GM18511 (cell line): Measurements from ENCODE around the gene ATF6B.

Experiments
- ATAC-seq: cut with Tn5 transposase; IDR thresholded peaks from one replicate; pipeline ENCODE4 v1.9.1; 2021; ENCODE audit warnings: mild to moderate bottlenecking, moderate library complexity; ENCODE audit not compliant: unreplicated experiment

The ATF6B gene

DNA sequence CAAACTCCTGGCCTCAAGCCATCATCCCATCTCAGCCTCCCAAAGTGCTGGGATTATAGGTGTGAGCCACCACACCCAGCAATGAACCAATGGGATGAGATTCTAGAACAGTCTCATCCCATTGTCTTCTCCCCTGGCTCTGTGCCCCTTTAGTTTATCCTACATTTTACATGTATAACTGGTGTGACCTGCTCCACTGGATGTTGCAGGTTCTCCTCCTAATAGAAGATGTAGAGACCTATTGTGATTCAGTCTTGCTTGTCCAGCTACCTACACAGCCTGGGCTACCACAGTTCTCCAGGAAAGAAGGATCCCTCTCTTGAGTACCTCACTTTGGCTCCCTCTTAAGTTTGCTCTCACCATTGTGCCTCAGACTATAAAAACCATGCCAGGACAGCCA is 4.1 kb upstream of the ATF6B start:
- no peak for ATAC-seq

DNA sequence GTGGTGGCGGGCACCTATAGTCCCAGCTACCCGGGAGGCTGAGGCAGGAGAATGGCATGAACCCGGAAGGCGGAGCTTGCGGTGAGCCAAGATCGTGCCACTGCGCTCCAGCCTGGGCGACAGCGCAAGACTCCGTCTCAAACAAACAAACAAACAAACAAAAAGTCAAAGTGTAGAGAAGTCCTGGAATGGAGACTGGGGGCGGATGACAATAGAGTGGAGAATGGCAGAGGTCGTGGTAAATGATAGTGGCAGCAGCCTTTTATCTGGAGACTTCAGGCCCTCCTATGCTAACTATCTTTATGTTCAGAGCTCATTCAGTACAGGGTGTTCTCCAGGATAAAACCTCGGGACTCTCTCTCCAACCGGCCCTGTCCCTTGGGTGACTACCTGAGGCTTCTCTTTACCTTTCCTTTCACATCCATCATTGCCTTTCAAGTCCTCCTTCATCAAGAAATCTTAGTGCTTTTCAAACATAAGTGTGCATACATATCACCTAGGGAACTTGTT is 3.4 kb upstream of the ATF6B start:
- no peak for ATAC-seq

DNA sequence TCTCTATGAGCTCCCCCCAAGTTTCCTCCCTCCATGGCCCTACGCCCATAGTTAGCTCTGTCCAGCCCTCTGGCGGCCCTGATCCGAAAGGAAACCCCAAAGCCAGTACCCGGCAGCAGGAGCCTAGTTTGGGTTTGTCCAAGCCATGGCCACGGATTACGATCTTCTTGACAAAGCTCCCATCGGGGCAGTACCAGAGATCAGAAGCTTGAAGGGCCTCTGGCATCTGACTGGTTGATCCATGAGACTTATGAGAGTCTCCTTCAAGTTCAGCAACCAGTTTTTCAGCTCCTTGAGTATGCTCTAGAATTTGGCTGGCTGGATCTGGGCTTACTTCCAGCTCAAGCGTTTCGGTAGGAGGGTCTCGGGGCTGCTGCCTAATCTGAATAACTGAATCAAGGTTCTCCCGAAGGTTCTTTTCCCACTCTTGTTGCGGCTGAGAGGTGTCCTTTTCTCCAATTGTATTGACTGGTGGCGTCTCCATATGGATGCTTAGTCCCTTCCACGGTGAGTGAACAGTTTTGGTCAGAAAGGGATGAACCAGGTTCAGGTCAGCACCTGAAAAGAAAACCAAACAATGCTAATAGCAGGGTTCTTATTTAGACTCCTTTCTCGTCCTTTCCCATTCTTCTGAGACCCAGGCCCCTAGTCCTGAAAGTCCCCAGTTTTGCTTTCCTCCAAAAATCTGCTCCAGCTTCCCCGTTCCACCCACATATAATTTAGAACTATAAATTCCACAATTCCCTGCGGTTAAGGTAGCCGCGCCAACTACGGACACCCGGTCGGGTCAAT is 1.4 kb upstream of the ATF6B start:
- no peak for ATAC-seq

DNA sequence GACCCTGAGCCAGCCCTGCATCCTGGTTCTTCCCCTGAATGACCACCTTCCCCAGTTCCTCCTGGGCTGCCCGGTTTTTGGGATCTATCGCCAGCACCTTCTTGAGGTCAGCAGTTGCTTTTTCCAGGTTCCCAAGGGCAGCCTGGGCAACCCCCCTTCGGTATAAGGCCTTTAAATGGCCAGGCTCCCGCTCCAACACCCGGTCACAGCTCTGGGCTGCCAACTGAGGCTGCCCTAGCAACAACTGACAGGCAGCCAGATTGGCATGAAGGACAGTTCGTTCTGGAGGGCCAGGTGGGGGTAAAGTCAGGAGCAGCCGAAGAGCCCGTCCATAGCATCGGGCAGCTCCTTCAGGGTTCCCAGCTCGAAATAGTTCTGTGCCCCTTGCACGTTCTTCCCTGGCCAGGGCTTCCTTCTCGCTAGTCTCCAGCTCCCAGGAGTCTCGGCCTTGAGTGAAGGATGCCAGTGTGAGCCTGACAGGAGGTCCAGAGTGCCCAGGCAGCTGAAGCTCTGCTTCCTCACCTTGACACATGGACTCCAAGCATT is 778 bp upstream of the ATF6B start:
- ATAC-seq: no peak

DNA sequence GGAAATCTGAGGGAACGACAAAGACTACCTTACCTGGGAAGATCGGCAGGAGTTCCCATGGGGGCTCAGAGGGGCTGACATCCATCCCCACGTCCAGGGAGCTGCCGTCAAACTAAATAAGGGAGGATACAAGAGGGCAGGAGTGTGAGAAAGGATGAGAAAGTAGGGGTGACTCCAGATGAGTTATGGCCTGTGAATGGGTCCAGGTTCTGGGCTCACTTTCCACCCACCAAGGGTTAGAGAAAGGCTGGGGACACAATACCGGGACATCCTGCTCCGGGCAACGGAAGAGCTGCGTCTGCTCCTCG is 683 bp downstream of the ATF6B start:
- ATAC-seq: no peak

DNA sequence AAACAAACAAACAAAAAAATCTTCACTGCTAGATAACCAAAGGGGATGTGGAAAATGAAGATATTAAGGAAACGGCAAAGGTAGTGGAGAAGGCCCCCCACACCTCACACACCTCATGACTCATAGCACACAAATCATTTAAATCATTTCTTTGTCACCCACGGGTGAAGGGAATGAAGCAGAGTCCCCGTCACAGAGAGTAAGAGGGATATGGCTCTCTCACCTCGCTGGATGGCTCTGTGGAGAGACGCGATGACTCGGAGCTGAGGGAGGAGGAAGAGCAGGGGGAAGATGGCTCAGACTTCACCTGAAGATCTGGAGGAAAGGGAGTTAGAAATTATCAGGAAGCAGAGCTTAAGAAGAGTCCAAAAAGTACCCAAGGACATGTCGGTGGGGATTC is 1.2 kb downstream of the ATF6B start:
- ATAC-seq: no peak

DNA sequence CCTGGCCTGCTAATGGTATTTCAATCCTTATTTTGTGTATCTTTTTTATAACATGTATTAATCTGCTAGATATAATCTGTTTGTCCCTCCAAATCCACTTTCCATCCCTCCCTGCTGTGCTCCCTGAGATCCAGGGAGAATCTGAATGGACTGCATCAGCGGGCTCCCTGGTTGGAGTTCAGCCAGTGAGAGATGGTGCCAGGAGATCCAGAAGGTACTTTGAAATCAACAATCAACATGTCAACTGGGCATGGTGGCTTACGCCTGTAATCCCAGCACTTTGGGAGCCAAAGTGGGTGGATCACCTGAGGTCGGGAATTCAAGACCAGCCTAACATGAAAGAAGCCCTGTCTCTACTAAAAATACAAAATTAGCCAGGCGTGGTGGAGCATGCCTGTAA is 4.4 kb downstream of the ATF6B start:
- no peak for ATAC-seq

DNA sequence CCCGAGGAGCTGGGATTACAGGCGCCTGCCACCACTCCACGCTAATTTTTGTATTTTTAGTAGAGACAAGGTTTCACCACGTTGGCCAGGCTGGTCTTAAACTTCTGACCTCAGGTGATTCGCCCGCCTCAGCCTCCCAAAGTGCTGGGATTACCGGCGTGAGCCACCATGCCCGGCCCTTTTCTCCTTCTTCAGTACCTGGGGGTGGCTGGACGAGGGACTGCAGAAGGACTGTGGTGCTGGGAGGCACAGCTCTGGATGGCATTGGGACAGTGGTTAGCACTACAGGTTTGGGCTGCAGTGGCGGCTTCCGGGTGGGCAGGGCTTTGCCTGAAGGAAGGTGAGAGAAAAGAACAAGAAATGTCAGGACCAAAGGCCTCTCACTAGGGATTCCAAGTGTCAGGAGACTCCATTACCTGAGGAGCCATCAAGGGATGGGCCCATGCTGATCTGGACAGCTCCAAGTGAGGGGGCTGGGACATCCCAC is 7.4 kb downstream of the ATF6B start:
- no peak for ATAC-seq

DNA sequence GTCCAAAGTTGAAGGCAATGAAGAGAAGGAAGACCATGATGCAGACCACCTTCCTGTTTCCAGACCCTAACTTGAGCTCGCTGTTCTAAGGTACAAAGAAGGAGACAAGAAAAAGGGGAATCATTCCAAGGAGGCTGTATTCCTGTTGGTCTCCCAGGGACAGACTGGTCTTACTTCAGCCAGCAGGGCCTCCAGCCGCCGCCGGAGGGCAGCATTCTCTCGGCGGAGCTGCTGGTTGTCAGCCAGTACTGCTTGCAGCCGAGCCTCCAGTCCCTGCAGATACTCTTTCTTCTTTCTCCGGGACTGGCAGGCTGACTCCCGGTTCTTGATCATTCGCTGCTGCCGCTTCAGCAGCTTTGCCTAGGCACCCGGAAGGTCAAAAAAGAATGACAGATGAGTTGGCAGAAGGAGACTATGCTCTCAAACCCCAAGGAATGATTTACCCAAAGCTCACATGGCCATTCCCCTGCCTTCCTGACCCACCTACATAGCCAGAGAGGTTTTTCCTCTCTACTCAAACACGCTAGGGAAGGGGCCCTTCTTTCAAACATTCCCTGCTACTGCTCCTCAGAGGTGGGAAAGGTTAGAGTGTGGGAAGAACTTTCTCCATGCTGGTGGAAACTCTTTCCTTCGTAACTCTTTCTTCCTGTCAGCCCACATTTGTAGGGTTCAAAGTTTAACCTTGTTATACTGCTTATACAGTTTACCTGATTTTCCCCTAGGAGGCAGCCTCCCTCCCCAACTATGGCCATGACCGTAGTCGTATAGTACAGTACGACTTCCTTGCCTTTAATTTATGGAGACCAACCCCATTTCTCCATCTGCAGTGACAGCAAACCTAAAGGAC is 9.0 kb downstream of the ATF6B start:
- ATAC-seq: no peak

DNA sequence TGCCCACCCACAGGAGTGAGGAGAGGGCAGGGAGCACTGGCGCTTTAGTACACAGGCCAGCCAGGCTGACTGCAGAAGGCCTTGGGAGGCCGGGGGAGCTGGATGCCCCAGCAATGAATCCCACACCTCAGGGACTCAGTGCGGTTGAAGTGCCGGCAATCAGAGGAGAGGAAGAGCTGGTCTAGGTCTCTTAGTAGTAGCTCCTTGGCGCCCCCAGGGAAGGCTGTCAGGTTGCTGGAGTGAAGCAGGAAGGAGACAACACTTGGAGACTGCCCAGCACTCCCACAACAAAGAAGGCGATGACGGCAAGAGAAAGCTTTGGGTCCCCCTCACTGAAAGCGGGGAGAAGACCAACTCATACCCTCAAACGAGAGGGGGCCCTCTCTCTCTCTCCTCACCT is 10.6 kb downstream of the ATF6B start:
- ATAC-seq: no peak

DNA sequence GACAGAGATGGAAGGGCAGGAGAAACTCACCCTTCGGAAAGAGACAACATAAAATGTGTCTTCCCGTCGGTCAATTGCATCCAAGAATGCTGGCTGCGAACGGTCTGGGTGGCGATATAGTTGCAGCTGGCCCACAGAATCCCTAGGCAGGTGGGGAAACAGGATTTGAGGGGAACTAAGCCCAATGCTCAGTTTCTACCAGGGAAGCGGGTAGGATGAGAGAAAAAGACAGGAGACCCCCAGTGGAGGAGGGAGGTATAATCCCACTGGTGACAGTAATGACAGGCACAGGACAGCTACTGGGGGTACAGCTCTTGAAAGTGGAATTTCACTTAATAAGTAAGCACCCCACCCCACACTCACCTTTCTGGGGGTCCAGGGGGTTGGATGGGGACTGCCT is 11.4 kb downstream of the ATF6B start:
- ATAC-seq: no peak

DNA sequence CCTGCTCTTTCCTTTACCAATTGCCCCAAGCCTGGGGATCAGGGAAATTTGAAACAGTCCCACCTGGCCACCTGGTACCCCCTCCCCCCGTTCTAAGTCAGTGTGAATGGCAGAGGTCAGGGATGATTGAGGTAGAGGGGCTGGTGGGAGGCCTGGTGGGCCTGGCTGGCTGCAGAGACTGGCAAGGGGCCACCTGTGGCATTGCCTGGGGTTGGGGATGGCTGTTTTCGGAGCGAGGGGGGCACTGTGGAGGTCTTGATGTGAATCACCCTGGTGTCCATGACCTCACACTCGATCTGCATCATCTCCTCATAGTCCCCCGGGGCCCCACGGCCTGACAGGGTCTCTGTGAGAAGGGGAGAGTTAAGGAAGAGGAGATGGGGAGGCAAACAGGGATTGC is 12.4 kb downstream of the ATF6B start:
- ATAC-seq: no peak

DNA sequence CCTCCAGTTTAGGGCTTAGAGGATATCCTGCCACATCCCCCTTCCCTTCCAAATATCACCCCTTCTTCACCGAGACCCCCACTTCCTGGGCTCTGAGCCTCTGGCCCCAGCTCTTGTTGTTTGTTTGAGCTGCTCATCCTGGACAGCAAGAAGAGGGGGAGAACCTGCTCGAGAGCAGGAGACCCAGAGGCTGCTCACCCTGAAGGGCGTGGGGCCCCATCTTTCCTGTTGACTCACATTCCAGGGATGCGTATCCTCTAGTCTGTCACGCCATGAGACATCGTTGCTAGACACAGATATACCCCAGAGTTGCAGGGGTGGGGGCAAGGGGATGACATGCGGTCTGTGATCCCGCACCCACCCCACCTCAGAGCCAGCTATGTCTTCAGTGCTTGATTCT is 13.2 kb downstream of the ATF6B start:
- ATAC-seq: no peak

DNA sequence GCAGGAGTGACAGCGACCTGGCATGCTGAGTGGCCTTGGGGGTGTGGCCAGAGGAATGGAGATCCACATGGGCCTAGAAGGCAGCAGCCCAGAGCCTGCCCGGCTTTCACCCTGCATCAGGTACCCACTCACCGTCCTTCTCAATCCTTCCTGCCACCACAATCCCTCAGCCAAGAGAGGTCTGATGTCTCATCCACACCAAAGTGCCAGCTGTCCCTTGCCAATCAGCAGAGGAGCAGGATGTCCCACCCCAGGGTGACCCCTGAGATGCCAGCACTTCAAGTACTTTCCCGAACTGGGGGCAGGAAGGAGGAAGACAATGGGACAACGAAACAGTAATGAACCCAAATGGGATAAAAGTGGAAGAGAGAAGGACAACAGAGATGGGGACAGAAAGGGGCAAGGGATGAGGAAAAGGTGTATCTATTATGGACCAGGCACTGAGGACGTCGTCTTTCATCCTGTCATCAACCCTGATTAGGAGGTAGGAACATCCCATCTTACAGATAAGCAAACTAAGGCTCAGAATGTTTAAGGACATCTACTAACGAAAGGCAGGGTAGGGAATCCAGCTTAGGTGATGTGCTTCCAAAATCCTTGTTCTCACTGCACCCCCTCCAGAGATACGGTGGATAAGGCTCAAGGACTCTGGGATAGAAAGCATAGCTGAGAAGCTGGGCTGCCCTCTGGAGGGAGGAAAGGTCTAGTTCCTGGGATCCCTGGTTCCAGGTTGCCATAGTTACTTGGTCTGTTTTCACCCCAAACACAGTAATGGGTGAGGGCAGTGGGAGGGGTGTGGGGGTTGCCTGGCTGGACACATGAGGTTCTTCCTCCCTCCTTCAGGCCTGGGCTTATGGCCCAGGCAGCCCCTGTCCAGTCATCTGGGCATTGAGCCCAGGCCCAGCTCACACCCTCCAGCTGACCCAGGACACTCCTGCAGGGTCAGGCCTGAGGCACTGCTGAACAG is 14.4 kb downstream of the ATF6B start:
- ATAC-seq: no peak

DNA sequence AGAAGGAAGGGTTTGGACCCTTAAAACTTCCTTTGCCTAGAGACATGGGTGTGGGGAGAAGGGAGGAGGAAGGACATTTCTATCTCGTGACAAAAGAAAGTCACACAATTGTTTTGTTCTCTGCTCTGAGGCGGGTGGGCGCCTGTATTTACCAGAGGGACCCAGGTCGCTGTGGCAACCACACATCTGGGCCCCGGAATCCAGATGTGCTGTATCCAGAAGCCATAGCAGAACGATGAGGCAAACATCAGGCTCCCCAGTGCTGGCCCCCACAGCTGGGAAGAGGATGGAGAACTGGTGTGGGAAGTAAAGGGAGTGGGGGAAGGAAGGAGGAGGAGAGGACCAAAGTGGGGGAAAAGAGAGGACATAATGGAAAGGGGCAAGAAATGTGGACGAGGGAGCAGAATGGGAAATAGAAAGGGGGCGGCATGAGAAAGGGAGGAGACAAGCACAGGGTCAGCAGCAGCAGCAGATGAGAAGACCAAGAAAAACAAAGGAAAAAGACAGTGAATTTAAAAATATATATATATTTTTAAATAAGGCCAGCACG is 15.5 kb downstream of the ATF6B start:
- no peak for ATAC-seq

DNA sequence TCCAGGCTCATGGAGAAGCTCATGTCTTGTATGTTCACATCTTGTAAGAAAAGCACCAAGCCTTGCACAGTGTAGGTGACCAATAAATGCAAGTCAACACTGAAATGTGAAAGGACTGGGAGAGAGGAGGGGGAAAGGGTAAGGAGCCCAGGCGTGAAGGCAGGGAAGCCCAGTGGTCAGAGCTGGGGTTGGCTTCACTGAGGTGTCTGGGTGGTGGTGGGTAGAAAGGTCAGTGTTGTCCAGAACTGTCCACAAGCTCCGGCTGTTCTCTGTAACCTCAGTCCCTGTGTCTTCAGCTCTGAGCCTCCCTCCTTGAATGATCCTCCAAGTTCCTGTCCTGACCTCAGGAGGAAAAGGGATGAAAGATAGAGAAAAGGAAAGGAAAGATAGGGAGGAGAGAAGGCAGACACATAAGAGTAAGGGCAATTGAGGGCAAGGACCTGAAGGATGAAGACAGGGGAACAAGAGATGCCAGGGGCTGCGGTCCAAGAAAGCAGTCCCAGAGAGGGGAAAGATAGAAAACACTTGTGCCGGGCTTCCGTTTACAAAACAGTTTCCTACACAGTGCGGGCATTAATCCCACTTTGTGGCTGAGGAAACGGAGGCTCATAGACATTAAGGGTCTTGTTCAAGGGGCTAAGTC is 16.5 kb downstream of the ATF6B start:
- ATAC-seq: no peak

DNA sequence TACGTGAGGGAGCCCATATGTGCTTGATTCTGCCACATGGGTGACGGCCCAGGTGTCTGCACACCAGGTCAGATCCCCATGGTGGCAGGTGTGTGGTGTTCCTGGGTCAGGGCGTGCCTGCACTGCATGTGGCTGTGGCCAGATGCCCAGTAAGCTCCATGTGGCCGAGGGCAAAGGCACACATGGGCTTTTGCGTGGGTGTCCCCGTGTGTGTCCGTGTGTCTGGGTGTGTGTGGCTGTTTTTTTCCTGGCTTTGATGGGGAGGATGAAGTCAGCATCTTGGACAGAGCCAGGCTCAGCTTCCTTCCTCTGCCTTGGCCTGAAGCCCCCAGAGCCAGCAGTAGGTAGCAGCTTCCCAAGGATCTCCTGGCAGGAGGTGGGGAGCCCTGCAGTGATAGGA is 17.4 kb downstream of the ATF6B start:
- no peak for ATAC-seq

DNA sequence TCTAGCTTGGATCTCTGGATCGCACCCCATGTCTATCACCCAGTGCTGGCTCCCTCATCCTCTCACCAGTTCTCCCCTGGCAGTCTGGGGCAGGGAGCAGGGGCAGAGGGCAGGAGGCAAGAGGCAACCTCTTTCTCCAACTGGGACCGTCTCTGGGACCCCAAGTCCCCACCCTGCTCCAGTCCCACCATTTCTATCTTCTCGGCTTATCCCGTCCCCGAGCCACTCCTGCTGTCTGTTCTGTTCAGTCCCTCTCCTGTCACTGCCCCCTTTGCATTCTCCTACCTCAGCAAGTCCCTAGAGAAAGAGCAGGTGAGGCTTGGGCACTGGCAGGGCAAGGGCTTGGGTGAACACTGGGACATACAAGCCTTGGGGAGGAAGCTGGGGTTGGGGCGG is 18.3 kb downstream of the ATF6B start:
- no peak for ATAC-seq

DNA sequence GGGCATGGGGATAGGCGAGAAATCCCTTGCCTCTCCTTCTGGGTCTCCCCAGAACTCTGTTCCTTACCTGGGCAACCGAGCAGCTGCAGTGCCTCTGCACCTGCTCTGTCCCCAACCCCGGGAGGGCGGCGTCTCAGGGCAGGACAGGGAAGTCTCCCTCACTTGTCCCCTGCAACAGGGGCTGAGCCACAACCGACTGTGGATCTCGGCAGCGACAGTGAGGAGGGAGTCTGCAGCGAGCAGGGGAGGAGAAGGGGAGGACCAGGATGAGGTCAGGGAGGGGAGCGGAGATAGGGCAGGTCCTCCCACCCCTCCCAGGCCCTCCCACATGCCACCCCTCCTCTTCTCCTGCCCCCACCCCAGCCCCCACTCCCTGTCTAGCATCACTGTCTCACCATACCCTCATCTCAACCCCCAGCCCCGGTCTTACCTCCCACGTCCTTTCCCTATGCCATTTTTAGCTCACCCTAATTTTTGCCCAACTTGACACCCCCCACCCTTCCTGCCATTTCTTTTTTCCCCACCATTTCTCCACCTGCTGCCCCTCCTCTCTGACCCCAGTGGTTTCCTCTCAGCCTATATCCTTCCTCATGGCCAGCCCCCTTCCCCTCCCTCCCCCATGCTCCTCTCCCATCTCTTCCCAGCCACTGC is 18.8 kb downstream of the ATF6B start, which contains the start of gene TNXB:
Gene TNXB, minus strand, starts transcription at position 225 of the 651 bp plus-strand sequence. CDS start 11,140 bp downstream, outside the sequence.
- ATAC-seq: no peak
